GM19328 (cell line): ENCODE data around the gene NLRX1.
"Not testable (repeated sequence)": the region's sequence is repeated elsewhere in the genome, so short reads cannot be mapped to it uniquely, and the experiment has no call there.

Source experiments
- ATAC-seq: cut with Tn5 transposase; IDR thresholded peaks from one replicate; pipeline ENCODE4 v1.9.1; 2021; ENCODE audit warnings: mild to moderate bottlenecking, moderate library complexity; ENCODE audit not compliant: unreplicated experiment

Gene NLRX1

GRCh38 chr11:119181677-119182412 lies 13.3 kb downstream of the NLRX1 start:
- ATAC-seq: no peak

GRCh38 chr11:119184399-119184798 lies 15.9 kb downstream of the NLRX1 start:
- not testable (repeated sequence) for ATAC-seq

DNA sequence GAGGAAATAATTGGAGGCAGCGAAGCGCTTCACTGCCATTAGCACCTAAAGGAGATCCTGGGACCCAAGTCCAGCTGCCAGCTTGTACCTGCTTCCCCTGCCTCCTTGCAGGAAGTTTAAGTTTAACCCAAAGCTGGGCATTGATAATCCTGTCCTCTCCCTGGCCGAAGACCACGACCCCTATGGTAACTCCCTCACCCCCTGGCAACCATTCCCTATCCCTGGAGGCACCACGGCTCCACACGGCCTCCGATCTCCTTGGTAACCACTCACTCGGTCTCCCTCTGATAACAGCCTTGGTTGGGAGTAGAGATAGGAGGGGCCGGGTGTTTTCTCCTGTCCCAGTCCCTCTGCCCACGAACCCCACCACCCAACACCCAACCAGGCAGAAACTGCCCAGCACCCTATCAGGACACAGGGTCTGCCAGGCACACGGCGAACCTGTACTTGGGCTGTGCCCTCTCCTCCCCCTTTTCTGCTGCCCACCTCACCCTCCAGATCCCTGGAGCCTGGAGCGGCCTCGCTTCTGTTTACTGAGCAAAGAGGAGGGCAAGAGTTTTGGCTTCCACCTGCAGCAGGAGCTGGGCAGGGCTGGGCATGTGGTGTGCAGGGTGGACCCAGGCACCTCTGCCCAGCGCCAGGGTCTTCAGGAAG lies 17.6 kb downstream of the NLRX1 start:
- ATAC-seq: no peak

DNA sequence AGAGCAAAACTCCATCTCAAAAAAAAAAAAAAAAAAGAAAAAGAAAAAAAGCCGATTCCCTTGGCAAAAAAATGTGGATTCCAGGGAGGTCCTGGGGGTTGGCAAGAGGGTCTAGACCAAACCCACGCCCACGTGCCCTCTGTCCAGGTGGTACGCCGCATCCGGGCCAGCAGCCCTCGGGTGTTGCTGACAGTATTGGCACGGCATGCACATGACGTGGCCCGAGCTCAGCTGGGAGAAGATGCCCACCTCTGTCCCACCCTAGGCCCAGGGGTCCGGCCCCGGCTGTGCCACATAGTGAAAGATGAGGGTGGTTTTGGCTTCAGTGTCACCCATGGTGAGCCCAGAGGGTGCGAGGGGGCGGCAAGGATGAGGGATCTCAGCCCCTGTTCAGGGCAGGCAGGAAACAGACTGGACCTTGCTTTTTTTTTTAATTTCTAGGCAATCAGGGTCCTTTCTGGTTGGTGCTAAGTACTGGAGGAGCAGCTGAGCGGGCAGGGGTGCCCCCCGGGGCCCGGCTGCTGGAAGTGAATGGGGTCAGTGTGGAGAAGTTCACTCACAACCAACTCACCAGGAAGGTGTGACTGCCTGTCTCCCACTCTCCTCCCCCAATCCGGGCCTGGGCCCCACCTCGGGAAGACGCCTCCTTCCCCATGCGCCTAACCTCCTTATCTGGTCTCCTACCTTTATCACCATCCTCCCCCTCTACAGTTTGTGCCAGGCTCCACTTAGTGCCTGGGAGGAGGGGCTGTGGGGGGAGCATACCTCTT lies 18.8 kb downstream of the NLRX1 start:
- no peak for ATAC-seq

DNA sequence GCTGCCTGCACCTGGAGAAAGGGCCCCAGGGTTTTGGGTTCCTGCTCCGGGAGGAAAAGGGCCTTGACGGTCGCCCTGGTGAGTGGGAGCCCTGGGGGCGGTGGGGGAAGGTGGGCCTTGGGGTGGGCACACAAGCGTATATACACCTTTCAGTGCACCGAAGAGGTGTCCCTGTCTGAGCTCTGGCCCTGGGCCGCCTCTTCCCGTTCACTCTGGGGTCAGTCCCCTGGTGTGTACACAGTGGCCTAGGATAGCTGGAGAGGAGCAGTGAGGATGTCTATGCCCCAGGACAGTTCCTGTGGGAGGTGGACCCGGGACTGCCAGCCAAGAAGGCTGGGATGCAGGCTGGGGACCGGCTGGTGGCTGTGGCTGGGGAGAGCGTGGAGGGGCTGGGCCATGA lies 19.5 kb downstream of the NLRX1 start:
- no peak for ATAC-seq

DNA sequence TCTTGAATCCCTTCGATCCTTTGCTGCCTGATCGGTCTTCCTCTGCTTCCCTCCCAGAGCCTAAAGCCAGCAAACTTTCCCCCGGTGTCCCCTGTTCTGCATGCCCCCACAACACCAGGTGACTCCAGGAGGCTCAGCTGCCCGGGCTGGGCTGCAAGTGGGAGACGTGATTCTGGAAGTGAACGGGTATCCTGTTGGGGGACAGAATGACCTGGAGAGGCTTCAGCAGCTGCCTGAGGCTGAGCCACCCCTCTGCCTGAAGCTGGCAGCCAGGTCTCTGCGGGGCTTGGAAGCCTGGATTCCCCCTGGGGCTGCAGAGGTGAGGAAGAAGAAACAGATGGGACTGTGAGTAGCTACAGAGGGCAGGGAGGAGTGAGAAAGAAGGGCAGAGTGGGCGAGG lies 20.4 kb downstream of the NLRX1 start:
- ATAC-seq: no peak

GRCh38 chr11:119189393-119189792 lies 20.9 kb downstream of the NLRX1 start:
- no peak for ATAC-seq

DNA sequence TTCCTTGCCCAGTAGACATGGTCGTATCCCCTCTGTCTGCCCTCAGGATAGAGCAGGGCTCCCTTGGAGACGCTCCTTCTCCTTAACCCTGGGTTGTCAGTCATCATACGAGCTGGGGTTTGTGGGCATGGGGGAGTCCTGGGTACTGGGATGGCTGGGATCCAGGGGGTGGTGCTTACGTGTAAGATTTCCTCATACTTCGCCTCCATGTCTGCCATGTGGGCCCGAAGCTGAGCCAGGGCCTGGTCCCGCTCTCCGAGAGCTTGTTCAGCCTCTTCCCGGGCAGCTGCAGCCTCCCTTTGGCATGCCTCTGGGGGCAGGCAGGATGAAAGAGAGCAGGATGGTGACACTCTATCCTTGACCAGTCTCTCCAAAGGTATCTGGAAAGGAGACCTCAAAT lies 22.0 kb downstream of the NLRX1 start:
- ATAC-seq: no peak

GRCh38 chr11:119191265-119191664 lies 22.7 kb downstream of the NLRX1 start:
- ATAC-seq: not testable (repeated sequence)

DNA sequence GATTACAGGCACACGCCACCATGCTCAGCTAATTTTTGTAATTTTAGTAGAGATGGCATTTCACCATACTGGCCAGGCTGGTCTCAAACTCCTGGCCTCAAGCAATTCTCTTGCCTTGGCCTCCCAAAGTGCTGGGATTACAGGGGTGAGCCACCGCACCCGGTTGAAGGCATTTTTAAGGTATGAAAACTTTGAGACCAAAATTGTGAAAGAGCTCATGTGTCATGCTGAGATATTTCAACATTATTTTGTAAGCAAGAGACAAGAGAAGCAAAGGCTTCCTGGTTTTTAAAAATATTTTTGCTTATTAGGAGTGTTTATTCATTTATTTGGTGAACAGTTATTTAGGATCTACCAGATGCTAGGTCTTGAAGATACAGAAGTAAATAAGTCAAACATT lies 23.6 kb downstream of the NLRX1 start:
- ATAC-seq: no peak

DNA sequence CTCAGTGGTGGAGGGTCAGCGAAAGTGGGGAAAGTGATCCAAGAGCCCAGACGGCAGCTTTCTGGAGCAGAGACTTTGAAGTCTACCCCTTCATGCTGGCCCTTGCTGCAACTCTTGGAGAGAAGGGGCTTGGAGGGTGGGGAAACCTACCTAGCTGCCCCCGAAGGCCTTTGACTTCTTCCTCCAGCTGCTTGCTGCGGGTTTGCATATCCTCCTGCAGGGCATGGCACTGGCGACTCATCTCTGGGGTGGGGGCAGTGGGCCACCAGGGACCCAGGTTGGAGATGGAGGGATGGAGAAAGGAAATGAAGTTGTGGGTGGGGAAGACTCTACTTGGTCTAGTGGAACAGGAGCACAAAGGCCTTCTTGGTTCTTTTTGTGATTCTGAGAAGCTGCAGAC lies 24.5 kb downstream of the NLRX1 start:
- ATAC-seq: no peak

DNA sequence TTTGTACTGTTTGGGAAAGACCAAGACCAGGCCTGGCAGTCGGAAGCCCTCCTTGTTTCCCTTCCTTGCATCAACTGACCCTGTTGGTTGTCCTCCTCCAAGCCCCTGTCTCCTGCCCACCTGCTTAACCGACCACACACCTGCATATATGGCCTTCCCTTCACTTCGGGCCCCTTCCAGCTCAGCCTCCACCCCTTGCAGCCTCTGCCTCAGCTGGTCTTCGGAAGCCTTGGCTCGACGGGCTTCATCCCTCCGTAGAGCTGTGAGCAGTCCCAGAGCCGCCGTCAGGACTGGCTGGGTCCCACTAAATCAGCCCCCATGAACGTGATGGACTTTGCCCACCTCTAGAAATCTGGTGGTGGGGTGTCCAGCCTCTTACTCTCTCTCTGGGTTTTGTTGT lies 25.1 kb downstream of the NLRX1 start:
- ATAC-seq: no peak

- ATAC-seq: no peak
Measured at GRCh38 chr11:119194811-119195440, 26.4 kb downstream of the NLRX1 start.

DNA sequence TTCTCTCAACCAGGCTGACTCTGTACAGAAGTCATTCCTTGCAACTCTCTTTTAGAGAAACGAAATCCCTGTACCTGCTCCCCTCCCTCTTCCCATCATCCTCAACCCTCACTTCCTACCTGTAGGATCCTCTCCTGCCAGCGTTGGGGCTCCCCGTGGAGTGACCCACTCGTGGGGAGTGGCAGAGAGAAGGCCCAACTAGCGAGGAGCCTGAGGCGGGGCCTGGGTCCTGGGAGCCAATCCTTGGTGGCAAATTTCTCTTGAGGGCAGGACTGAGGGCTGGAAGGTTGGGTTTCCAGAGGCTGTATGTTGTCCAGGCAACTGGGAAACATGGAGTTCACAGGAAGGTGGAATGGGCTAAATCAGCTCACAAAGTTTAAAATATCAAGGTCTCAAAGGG lies 27.2 kb downstream of the NLRX1 start:
- ATAC-seq: no peak

- no peak for ATAC-seq
Measured at GRCh38 chr11:119196833-119197483, 28.4 kb downstream of the NLRX1 start.

GRCh38 chr11:119198925-119199324 lies 30.4 kb downstream of the NLRX1 start:
- ATAC-seq: no peak

GRCh38 chr11:119201236-119201635 lies 32.7 kb downstream of the NLRX1 start:
- not testable (repeated sequence) for ATAC-seq

GRCh38 chr11:119202554-119202953 lies 34.0 kb downstream of the NLRX1 start:
- no peak for ATAC-seq

DNA sequence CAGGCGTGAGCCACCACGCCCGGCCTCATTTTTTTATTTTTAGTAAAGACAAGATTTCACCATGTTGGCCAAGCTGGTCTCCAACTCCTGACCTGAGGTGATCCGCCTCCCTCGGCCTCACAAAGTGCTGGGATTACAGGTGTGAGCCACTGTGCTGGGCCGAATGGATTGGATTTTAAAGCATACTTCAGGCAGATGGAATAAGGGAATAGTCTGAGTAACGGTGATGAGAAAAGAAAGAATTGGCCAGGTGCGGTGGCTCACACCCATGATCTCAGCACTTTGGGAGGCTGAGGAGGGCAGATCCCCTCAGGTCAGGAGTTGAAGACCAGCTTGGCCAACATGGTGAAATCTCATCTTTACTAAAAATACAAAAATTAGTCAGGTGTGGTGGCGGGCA lies 35.5 kb downstream of the NLRX1 start:
- ATAC-seq: no peak

- ATAC-seq: no peak
Measured at GRCh38 chr11:119205080-119205479, 36.6 kb downstream of the NLRX1 start.
